Urinary bladder (tissue), 4 donors: Measurements from ENCODE around the gene STX19. TPM values are rescaled to one million over a fixed set of nuclear protein-coding genes. Genes with fewer than 3 reads are reported as not detected.

Experiments used
- DNase-seq: peaks from one replicate; pipeline ENCODE4 v3.0.0-alpha.2; 2015; ENCODE audit errors: extremely low spot score
- H3K27ac ChIP-seq: one replicate; pipeline ENCODE4 v1.5.1; 2013; ENCODE audit warnings: low read depth, mild to moderate bottlenecking, moderate library complexity
- H3K36me3 ChIP-seq: one replicate; pipeline ENCODE4 v1.6.1; 2013; ENCODE audit warnings: mild to moderate bottlenecking, moderate library complexity; ENCODE audit not compliant: insufficient read depth
- H3K4me1 ChIP-seq: one replicate; pipeline ENCODE4 v1.6.1; 2013; ENCODE audit warnings: mild to moderate bottlenecking, moderate library complexity; ENCODE audit not compliant: insufficient read depth
- H3K4me3 ChIP-seq: one replicate; pipeline ENCODE4 v1.5.1; 2013; ENCODE audit warnings: low read depth, low read length
- WGBS: extraction: QIAGEN DNeasy Blood & Tissue Kit; methylation state at CpG from one replicate; pipeline ENCODE4 v1.1.7; 2013; 5-methylcytosine and 5-hydroxymethylcytosine counted together
- polyA plus RNA-seq: library from polyadenylated mRNA; stranded (reverse); fragments of 200-250 nt; gene quantifications from one replicate; pipeline ENCODE4 v1.2.3, GENCODE V29; 2013
- total RNA-seq: library from RNA; depleted of rRNA; stranded (reverse); fragments of >200 nt; gene quantifications from one replicate; pipeline ENCODE4 v1.2.3, GENCODE V29; 2014
- donor health status: healthy with polysubstance abuse.
- donor health status: healthy.

The STX19 gene
- total and polyA plus RNA-seq, 2 donors, result 0.14 to 0.48 TPM

GRCh38 chr3:94009608-94010007 is 18.8 kb downstream of the STX19 start:
- no peaks in the 10 kb centered on the region for H3K4me1 ChIP-seq
- H3K36me3 ChIP-seq, result no peaks in the 10 kb centered on the region
- no peak overlapping the region for H3K27ac ChIP-seq
- WGBS, result 97% methylated on average over 2 of the region's 2 CpGs
- DNase-seq, result no peak
- H3K4me3 ChIP-seq, result no peak overlapping the region

DNA sequence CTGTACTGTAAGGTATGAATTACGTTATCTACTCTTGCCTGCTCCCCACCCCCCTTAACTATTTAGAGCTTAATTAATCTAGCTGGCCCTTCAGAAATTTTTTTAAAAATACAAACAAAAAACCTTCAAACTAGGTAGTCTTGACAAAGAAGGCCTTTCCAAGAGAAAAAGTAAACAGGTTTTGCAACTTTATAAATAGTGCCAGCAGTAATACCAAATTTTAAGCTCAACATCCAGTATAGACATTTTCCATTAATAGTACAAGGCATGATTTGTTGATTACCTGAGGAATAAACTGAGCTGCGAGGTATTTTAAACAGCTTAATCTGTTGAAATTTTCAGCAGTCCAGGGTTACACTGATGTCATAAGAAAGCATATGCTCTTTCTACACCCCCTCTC is 20.1 kb downstream of the STX19 start:
- H3K4me1 ChIP-seq, result no peaks in the 10 kb centered on the region
- no peak overlapping the region for H3K4me3 ChIP-seq
- no peaks in the 10 kb centered on the region for H3K36me3 ChIP-seq
- H3K27ac ChIP-seq, result no peak overlapping the region
- no peak for DNase-seq
- 56% methylated on average over 2 of the region's 2 CpGs for WGBS

DNA sequence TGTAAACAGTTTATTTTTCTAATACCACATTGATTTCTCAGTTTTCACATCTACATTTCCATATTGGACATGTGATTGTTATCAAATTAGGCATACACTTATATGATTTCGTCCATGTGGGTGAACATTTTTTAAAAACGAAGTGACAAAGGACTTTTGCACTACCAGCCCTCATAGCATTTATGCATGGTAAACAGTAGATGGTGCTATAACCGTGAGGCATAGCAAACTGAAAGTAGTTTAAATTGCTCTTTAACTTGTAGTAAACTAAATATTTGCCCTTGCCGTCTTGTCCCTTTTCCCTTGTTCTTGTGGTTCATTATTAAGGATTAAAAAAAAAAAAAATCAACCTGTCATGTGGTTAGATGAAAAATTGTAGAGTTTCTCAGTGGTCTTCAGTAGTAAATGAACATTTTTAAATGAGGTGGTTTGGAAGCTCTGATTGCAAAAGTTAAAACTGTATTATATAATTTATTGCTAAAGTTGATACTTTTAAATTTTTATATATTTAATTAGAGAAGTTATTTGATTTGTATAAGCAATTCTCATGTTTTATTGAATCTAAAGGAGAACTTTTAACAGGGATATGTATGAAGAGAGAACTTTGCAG is 24.0 kb downstream of the STX19 start:
- no peak overlapping the region for H3K27ac ChIP-seq
- DNase-seq, result no peak
- WGBS, result under 1% methylated on average over 4 of the region's 4 CpGs

GRCh38 chr3:94001827-94002495 is 26.4 kb downstream of the STX19 start:
- H3K27ac ChIP-seq, result no peak overlapping the region
- no peak for DNase-seq
- 88% methylated on average over 3 of the region's 3 CpGs for WGBS
- no peaks in the 10 kb centered on the region for H3K4me1 ChIP-seq
- H3K36me3 ChIP-seq, result no peaks in the 10 kb centered on the region
- no peak overlapping the region for H3K4me3 ChIP-seq

More for the DNA sequence above, 24.0 kb downstream of the STX19 start:
- Histone ChIP-seq H3K4me1 (no peaks in the 10 kb centered on the region), H3K36me3 (no peaks in the 10 kb centered on the region), H3K4me3 (no peak overlapping the region)

- Histone ChIP-seq H3K36me3 (no peaks in the 10 kb centered on the region), H3K4me3 (no peak overlapping the region), H3K4me1 (no peaks in the 10 kb centered on the region), H3K27ac (no peak overlapping the region)
- no peak for DNase-seq
- 59% methylated on average over 1 of the region's 1 CpG for WGBS
Measured at GRCh38 chr3:94001191-94001590, 27.2 kb downstream of the STX19 start.

DNA sequence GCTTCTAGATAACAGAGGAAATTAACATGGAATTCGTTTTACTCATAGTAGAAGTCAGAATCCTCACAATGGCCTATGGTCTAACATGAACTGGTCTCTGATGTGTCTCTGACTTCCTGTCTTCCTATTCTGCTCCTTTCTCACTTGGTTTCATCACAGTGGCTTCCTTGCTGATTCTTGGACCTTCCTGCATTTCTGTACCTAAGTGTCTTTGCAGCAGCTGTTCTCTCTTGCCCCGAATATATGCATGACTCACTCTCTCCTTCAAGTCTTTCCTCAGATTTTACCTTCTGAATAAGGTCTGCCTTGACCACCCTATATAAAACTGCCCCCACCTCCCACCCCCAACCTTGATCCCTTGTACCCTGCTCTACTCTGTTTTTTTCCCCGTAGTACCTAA is 34.3 kb downstream of the STX19 start:
- no peak overlapping the region for H3K27ac ChIP-seq
- no peak for DNase-seq
- 80% methylated on average over 3 of the region's 3 CpGs for WGBS
- no peaks in the 10 kb centered on the region for H3K4me1 ChIP-seq
- H3K36me3 ChIP-seq, result no peaks in the 10 kb centered on the region
- no peak overlapping the region for H3K4me3 ChIP-seq

- WGBS, result 85% methylated on average over 3 of the region's 3 CpGs
- Histone ChIP-seq H3K27ac (no peak overlapping the region), H3K36me3 (no peaks in the 10 kb centered on the region), H3K4me3 (no peak overlapping the region), H3K4me1 (no peaks in the 10 kb centered on the region)
- no peak for DNase-seq
Measured at GRCh38 chr3:93992207-93992606, 36.2 kb downstream of the STX19 start.

DNA sequence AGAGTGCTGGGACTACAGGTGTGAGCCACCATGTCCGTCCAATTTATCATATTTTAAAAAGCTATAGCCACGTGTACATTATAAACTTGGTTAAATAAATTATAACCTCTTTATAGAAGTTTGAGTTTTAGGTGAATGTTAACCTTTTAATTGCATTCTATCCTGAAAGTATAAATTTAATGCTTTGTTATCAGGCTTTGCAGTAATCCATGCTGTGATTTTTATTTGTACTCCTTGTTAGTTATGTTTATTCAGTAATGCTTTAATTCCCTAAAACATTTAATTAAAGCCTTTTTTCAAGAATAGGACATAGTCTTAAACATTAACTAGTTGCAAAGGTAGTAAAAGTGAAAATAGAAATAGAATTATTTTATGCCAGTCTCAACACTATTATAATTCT is 36.8 kb downstream of the STX19 start:
- no peaks in the 10 kb centered on the region for H3K36me3 ChIP-seq
- DNase-seq, result no peak
- no peak overlapping the region for H3K4me3 ChIP-seq
- WGBS, result 72% methylated on average over 2 of the region's 2 CpGs
- H3K4me1 ChIP-seq, result no peaks in the 10 kb centered on the region
- H3K27ac ChIP-seq, result no peak overlapping the region

DNA sequence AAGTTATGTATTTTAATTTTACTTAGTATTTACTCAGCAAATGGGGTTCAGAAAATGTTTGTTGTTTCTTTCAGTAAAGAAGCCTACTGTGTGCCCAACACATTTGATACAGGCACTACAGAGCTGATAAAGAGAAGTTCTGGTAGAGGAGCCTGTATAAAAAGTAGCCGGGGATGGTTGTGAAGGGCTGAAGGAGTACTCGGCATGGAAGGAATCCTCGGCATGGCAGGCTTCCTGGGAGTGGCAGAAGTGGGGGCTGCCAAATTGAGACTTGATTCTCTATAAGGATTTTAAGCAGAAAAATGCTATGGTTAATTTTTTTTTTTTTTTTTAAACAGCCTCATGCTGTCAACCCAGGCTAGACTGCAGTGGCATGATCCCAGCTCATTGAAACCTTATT is 39.2 kb downstream of the STX19 start:
- Histone ChIP-seq H3K27ac (no peak overlapping the region), H3K4me3 (no peak overlapping the region), H3K4me1 (no peaks in the 10 kb centered on the region), H3K36me3 (no peaks in the 10 kb centered on the region)
- no peak for DNase-seq
- 81% methylated on average over 3 of the region's 3 CpGs for whole genome bisulfite sequencing

DNA sequence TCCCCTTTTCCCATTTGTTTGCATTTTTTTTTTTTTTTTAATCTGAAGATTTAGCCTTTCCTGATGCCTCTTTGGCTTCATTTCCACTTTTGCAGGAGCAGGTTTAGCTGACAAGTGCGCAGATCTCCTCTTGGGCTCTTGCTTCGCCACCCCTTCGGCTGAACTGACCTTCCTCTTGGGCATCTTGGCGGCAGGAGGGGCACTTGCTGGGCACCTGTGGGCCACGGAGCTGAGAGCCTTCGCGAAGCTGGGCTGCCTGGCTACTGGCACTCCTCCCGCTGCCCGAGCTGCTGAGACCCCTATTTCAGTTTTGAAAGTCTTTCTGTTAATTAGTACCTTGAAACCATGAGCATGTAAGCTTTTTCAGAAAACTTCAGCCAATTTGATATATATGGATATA is 39.6 kb downstream of the STX19 start:
- DNase-seq, result no peak
- Histone ChIP-seq H3K36me3 (no peaks in the 10 kb centered on the region), H3K4me1 (no peaks in the 10 kb centered on the region), H3K4me3 (no peak overlapping the region), H3K27ac (no peak overlapping the region)
- WGBS, result 93% methylated on average over 9 of the region's 9 CpGs

- Histone ChIP-seq H3K27ac (no peak overlapping the region), H3K36me3 (no peaks in the 10 kb centered on the region), H3K4me3 (no peak overlapping the region), H3K4me1 (no peaks in the 10 kb centered on the region)
- DNase-seq, result no peak
Measured at GRCh38 chr3:93988283-93988682, 40.1 kb downstream of the STX19 start.

DNA sequence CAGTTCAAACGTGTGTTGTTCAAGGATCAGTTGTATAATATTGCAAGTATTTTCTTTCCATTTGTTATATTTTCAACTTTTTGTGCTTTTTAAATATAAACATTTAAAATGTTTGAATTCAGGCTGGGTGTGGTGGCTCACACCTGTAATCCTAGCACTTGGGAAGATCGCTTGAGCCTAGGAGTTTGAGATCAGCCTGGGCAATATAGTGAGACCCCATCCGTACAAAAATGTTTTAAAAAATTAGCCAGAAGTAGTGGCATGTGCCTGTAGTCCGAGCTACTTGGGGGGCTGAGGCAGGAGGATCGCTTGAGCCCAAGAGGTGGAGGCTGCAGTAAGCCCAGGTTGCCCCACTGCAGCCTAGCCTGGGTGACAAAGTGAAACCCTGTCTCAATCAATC is 43.8 kb downstream of the STX19 start:
- 92% methylated on average over 5 of the region's 5 CpGs for WGBS
- no peak for DNase-seq

DNA sequence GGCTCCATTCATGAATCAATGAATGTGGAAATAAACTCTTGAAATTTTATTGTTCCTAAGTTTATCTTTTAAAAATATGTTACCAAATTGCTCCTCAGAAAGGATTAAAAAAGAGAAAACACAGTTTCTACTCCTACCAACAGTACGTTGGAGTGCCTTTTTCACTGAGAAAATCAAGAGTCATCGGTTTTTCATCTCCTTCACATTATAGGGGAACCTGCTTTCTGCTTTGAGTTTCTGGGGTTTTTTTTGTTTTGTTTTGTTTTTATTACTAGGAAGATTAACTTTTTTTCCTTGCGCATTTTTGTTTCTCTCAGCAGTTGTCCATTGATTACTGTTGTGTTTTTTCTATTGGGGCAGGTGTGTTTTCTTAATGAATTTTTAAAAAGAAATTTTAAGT is 45.0 kb downstream of the STX19 start:
- 93% methylated on average over 3 of the region's 3 CpGs for WGBS
- Histone ChIP-seq H3K4me3 (no peak overlapping the region), H3K36me3 (no peaks in the 10 kb centered on the region), H3K27ac (no peak overlapping the region), H3K4me1 (no peaks in the 10 kb centered on the region)
- no peak for DNase-seq

More for the DNA sequence above, 43.8 kb downstream of the STX19 start:
- Histone ChIP-seq H3K36me3 (no peaks in the 10 kb centered on the region), H3K4me1 (no peaks in the 10 kb centered on the region), H3K4me3 (no peak overlapping the region), H3K27ac (no peak overlapping the region)

GRCh38 chr3:93981649-93982048 is 46.7 kb downstream of the STX19 start:
- H3K4me3 ChIP-seq, result no peak overlapping the region
- H3K27ac ChIP-seq, result no peak overlapping the region
- no peaks in the 10 kb centered on the region for H3K36me3 ChIP-seq
- WGBS, result 95% methylated on average over 13 of the region's 13 CpGs
- H3K4me1 ChIP-seq, result no peaks in the 10 kb centered on the region
- DNase-seq, result no peak
